ENCODE results near the gene COX10.

GRCh38 chr17:14095631-14096030, 26.3 kb downstream of the COX10 start:
- no peak for TF ChIP-seq CTCF (conservative IDR thresholded peaks at IDR 0.05; ENCODE audit: low read depth, low read length)
- no peak for TF ChIP-seq EZH2 (IDR thresholded peaks at IDR 0.05; ENCODE audit: borderline replicate concordance, low read depth, low read length, poor library complexity, severe bottlenecking)
